ENCODE measurements around the gene SYCE3. TPM values are rescaled to one million over a fixed set of nuclear protein-coding genes. Genes with fewer than 3 reads are reported as not detected.
A peak's percentile ranks its signal among the peaks of the same experiment; 100 is the strongest.

The SYCE3 gene
- total and polyA plus RNA-seq, 2 experiments from 2014 or later: not detected

GRCh38 chr22:50584106-50585096, 21.7 kb upstream of the SYCE3 start:
- Histone ChIP-seq H2AFZ (no peak overlapping the region), H3F3A (replicated peaks; ENCODE audit: low read depth) (peaks cover 15% of the 10 kb centered on the region), H3K79me2 (replicated peaks; ENCODE audit: insufficient read depth) (no peaks in the 10 kb centered on the region), H4K20me1 (replicated peaks; ENCODE audit: insufficient read depth) (peaks cover 3% of the 10 kb centered on the region; the same call in 1 of the 2 replicates), H3K4me3 (no peak overlapping the region), H3K4me2 (peak overlapping the region; percentile 90; the same call in 1 of the 2 replicates), H3K9me2 (ENCODE audit: insufficient read depth) (no peaks in the 10 kb centered on the region), H3K36me3 (ENCODE audit: insufficient read depth) (no peaks in the 10 kb centered on the region), H3K4me1 (ENCODE audit: insufficient read depth) (peaks cover 8% of the 10 kb centered on the region), H3K27me3 (ENCODE audit: insufficient read depth) (peaks cover 10% of the 10 kb centered on the region; the same call in 1 of the 2 replicates), H3K27ac (ENCODE audit: low read depth) (no peak overlapping the region)
- ATAC-seq (no peak), DNase-seq (ENCODE audit: low spot score) (peak; percentile 55)
- Mint-ChIP-seq H3K27ac (no peak overlapping the region), H3K27me3 (ENCODE audit: insufficient read depth, low read depth, poor library complexity) (peaks cover 10% of the 10 kb centered on the region), H3K36me3 (ENCODE audit: low read depth) (no peaks in the 10 kb centered on the region; the same call in 2 of the 3 replicates), H3K9me3 (no peaks in the 10 kb centered on the region), H3K4me1 (peaks cover 7% of the 10 kb centered on the region), H3K4me3 (peak overlapping the region; percentile 86)
- TF ChIP-seq JUNB (IDR thresholded peaks at IDR 0.05; ENCODE audit: unreplicated experiment): no peak
- TF ChIP-seq ETS1 (IDR thresholded peaks at IDR 0.05): no peak
- no peak for TF ChIP-seq NANOG (IDR thresholded peaks at IDR 0.05; ENCODE audit: borderline replicate concordance)
- no peak for TF ChIP-seq CREB1 (CRISPR knock-in tag; IDR thresholded peaks at IDR 0.05; ENCODE audit: low read depth)
- TF ChIP-seq POLR2AphosphoS5 (IDR thresholded peaks at IDR 0.05; ENCODE audit: low read depth): no peak
- no peak for TF ChIP-seq ZNF462 (CRISPR knock-in tag; IDR thresholded peaks at IDR 0.05)
- TF ChIP-seq STAT1 (IDR thresholded peaks at IDR 0.05; ENCODE audit: unreplicated experiment): no peak
- TF ChIP-seq EZH2 (IDR thresholded peaks at IDR 0.05; ENCODE audit: low read depth, unreplicated experiment): no peak
- no peak for TF ChIP-seq REST (IDR thresholded peaks at IDR 0.05; ENCODE audit: unreplicated experiment)
- no peak for TF ChIP-seq ZNF331 (CRISPR knock-in tag; IDR thresholded peaks at IDR 0.05; ENCODE audit: low read depth)
- no peak for TF ChIP-seq CTCF (conservative IDR thresholded peaks at IDR 0.05; ENCODE audit: low read depth in 2 of 2)
- no peak for TF ChIP-seq ZNF114 (CRISPR knock-in tag; IDR thresholded peaks at IDR 0.05)
- no peak for TF ChIP-seq EZH2phosphoT487 (IDR thresholded peaks at IDR 0.05; ENCODE audit: unreplicated experiment)

All from GM23338 (cell line).